A172 (cell line): ENCODE data around the gene DAPL1. TPM values are rescaled to one million over a fixed set of nuclear protein-coding genes. Genes with fewer than 3 reads are reported as not detected.

Experiments
- DNase-seq: peaks from one replicate; pipeline ENCODE4 v3.0.0-alpha.2; 2015; ENCODE audit warnings: low spot score
- total RNA-seq: library from RNA; depleted of rRNA; stranded (reverse); fragments of >200 nt; shearing (Covaris generic); gene quantifications from 2 replicates; pipeline ENCODE4 v1.2.3, GENCODE V29; 2014; rRNA removed

DAPL1 gene, protein sequence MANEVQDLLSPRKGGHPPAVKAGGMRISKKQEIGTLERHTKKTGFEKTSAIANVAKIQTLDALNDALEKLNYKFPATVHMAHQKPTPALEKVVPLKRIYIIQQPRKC
- not detected in 2 replicates for total RNA-seq

DNA sequence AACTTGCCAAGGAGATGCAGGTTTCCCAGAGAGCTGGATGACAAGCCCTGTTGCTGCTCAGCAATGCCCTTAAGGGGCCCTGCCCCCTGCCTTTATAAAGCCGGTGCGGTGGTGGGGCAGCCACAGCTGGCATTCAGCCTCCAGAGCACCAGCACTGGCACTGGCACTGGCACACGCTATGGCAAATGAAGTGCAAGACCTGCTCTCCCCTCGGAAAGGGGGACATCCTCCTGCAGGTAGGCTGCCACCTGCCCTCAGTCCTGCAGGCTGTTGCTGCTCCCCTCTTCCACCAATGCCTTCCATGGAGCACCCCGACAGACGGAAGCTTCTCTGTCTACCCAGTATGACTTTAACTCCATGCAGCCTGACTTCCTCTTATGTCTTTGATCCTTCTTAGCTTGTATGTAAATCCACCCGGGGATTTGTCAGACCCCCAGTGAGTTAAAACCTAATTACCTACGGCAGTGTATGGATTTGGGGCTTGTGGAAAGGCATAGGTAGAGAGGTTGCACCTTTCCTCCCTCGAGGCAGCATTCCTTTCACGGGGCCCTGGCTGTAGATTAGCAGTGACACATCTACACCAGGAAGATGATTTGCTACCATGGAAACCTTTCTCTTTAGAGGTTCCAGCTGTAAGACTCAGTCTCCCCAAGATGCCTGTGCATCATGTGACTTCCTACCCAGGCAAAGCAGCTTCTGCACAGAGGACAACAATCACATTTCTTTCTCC, at the start of gene DAPL1:
Gene DAPL1 (plus strand): TSS at position 123 of the 730 bp plus-strand sequence. CDS start 56 bp downstream, at position 179.
- DNase-seq = peak; percentile 7

DNA sequence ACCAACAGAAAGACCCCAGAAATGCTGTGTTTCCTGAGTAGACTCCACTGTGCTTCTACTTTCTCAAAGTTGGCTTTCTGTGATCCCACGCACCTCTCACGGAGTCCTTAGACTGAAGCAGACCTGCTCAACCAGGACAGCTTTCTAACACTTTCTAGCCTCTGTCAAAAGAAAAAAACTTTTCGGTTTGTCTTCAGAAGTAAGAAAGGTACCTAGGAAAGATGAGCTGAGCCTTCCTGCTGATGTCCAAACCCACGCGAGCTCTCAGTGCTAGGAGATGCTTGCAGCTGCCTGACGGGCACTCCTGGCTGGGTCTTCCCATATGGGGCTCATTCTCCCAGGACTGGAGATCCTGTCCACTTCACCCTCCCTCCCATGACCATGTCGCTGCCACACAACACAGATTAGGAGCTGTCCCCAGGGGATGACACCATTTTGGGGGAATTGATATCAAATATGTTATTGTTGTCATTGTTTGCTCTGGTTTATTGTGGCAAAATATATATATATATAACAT, 49.2 kb upstream of the DAPL1 start:
- DNase-seq = no peak

DNA sequence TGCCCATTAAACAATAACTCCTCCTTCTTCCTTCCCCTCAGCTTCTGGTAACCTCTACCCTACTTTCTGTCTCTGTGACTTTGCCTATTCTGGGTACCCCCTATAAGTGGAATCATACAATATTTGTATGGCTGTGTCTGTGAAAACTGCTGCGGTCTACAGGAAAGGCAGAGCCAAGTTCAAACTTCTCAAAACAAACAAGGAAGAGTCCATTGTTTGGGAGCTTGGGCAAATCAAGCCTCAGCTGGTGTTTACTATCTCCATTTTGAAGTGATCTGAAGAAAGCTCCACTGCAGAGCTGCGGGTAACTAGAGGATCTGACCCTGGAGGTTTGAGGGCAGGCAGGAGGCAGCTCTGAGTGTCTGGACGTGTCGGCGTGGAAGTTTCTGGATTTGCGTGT, 48.6 kb upstream of the DAPL1 start:
- DNase-seq = no peak

DNA sequence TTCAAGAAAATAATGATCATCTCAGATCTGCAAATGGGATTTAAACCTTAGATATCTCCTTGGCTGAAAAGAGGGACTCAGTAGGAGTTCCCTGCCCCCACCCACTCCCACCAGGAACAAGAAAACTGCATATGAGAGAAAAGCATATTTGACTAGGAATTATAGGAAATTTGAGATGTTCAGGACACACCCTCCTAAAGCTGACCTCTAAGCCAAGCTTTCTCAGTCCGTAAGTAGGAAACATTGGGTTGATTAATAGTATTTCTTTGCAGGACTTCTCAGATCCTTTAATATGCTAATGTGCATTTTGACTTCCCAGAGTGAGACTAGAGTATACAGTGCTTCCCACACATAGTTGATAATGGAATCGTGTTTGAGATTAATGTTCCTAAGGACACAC, 47.8 kb upstream of the DAPL1 start:
- DNase-seq = no peak

DNA sequence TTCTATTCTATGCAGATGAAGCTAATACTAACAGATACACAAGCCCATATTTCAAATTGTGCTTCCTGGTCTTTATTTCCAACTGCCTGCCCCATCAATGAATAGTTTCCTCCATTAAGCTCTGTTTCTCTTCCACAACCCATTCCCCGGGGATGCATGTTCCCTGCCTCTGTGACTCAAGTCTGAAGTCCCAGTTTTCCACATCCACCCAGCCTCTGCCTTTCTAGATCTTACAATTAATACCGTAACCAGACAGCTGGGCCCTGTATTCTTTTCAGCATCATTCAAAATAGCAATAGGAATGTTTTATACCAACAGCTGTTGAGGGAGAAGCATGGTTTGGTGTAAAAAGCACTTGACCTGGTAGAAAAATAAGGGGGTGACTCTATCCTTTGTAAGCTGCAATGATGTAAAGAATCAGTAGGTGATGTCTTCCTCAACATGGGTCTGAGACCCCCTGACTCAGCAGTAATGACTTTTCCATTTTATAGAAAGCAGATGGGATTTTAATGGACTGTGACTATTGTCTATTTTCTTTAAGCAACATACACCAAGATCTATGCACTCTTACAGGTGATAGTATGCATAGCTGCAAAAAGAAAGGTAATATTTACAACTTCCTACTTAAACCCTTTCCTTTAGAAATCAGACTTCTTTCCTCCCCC, 46.1 kb upstream of the DAPL1 start:
- DNase-seq = no peak

DNA sequence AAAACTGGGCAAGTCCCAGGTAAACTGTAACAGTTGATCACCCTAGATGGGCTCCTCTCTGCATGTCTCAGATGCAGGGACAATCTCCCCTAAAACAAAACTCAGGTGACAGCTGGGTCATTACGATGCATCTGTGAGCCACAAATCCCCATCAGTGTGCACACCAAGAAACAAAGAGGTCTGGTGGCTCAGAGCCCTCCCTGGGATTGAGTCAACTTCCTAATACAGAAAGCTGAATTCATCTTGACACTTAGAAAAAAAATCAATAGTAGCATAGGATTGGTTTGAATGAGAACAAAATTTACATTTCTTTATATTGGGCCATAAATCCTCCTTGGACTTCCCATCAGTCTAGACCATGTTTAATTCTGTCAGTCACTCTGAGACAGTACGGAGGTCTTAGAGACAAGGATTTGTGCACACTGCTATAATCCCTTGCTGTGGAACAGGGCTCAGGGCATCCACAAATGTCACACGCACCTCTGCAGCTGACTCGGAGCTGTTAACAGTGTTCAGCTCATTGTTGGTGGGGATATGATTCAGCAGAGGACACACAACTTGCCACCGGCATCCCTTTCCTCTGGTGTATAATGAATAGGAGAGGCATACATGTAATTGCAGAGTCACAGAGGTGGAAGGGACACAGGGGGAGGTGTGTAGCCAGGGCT, 44.5 kb upstream of the DAPL1 start:
- no peak for DNase-seq

DNA sequence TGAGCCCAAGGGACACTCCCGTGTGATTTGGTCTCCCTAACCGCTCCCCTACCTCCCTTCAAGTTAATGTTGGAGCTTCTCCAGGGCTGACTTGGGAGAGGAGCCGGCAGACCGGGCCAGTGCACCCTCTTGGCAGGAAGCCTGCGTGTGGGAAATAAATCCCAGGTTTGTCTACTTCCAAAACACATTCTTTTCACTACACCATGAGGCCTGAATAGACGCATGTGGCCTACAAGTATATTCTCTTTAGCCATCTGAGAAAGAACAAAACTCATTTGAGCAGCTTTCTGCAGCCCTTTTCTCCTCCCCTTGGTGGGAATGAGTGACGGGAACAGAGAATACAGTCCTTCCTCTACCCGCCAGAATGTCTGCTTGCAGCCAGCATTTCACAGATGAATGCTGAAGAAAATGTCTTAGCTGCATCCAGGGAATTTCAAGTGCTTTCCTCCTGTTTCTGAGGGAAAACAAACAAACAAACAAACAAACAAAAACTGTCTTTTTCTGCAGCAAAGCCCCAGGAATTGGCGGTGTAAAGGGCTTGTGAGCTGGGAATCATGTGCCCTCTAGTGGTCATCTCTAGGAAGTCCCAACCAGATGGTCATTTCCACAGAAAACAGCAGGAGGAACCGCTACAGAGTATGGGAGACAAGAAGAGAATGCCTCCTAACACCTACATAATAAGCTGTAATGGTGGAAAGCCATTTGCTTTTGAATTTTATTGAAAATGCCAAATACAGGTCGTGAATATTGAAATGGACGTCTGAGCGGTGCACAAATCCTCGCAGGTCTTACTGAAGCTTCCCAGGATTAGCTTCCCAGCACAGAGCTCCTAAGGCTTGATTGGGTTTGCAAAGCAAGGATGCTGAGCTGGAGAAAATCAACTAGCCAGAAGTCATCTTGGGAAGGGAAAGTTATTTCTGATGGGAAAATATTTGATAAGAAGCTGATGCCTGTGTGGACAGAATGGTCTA, 41.2 kb upstream of the DAPL1 start:
- DNase-seq = peak; percentile 69

DNA sequence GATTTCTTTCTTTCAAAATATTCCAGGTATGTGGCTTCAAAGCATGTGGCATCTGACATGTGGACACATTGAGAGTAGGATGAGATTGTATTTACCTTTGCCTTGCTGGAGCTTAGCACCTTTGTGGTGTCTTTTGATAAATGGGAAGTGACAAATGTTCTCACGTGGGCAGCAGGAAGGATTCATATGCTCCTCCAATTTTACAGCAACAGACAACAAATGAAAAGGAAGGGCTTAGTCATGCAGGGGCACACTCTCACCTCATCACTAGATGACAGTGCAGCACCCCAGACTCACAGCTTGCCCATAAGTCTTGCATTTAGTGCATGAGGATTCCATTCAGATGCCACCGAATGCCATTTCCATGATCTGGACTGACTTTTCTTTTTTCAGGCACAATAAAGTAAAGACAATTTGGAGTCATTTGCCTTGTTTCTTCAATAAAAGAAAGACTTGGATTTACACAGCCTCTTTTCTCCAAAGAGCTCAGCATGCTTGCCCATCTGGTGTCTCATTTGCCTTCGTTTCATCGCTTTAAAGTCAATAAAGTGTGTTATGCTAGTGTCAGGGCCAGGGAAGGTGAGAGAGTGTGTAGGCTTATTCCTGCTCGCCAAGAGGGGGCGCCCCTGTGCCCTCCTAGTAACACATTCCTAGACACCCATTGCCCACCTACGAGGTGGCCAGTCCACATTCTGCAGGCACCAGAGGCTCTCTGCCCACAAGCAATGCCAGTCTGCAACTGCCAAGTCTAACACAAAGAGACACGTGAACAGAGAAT, 39.6 kb upstream of the DAPL1 start:
- peak; percentile 11 for DNase-seq

DNA sequence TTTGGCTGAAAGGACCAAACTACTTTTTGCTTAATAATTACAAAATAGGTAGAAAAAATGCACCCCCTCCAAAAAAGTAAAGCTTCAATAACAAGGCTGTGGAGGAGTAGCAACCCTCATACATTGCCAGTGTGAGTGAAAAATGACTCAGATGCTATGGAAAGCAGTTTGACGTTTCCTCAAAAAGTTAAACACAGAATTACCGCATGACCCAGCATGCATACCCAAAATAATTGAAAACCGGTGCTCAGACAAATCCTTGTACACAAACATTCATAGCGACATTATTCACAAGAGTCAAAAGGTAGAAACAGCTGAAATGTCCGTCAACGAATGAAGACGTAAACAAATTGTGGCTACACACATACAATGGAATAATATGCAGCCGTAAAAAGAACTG, 38.8 kb upstream of the DAPL1 start:
- DNase-seq = no peak

DNA sequence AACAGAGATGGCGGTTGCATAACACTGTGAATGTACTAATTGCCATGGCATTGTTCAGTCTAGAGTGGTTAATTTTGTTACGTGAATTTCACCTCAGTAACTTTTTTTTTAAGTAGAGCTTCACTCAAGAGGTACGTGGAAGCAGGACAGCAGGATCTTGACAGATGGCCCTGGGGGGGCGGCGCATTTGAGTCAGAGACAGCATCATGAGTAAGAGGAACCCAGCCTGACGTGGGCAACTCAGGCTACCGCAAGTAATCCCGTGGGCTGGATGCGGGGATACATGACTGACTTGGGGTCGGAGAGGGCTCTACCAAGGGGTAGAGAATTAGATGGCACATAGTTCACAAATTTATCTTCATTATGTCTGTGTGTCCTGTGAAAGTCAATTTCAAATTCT, 38.1 kb upstream of the DAPL1 start:
- no peak for DNase-seq

DNA sequence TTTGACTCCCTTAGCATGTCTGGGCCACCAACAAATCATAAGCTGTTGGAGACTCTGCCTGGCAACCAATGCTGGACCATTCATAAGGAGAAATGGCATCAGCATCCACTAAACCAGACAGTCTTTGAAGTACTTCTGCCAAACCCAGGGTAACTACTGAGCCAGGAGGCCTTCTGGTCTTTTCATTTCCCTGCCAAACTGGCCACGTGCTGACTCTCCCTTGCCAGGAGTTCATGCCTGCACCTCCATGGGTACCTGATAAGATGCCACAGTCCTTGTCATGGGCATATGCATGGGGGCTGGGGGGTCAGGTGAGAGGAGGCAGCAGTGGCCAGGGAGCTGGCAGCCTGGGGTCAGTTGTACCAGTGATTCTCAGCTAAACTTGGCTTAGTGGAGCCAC, 34.2 kb upstream of the DAPL1 start:
- DNase-seq = no peak

DNA sequence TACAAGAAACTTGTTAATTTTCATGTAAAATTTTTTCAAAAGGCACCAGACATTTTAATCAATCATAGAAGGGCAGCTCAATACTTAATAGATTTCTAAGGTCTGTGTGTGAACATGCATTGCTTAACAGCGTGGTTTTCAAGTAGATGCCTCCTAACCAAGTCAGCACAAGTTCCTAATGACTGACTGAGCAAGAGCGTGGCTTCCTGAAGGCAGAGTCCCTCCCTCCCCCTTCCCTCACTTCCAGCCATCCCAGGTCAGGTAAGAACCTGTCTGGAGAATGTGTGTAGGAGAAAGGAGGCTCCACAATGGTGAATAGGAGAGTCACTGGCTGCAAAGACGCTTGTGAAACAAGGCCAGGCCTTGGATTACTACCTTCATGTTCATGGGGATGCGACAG, 33.5 kb upstream of the DAPL1 start:
- no peak for DNase-seq

DNA sequence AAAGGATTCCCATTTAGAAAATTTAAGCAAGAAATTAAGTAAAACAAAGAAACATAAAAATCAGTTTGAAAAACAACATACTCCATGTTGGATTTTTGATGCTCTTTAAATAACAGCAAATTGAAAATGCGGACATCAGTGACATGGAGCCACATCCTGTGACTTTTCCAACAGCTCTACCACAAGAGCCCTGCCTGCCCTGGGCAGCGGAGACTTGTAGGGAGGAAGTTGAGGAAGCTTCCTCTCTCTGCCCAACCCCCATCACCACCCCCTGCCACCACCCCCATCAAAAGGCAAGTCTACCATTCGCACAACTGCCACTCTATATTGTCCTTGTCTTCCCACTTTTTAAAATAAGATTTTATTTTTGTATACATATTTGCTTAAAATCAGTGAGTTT, 32.8 kb upstream of the DAPL1 start:
- DNase-seq = no peak

DNA sequence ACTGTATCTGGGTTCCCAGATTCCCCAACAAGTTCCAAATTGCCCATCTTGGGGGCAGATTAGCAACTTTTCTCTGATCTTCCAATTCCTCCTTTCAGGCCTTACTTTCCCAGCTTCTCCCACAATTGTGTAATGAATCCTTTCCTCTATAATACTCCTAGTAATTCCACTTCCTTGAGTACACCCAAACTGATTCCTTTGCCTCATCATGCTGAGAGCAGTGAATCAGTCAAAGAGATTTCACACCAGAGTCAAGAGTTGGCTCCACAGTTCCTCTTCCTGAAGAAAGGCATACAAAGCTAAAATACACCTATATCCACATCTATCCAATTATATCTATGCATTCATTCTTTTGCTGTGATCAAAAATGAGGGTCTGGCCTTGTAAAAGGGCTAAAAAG, 28.6 kb upstream of the DAPL1 start:
- DNase-seq = no peak

DNA sequence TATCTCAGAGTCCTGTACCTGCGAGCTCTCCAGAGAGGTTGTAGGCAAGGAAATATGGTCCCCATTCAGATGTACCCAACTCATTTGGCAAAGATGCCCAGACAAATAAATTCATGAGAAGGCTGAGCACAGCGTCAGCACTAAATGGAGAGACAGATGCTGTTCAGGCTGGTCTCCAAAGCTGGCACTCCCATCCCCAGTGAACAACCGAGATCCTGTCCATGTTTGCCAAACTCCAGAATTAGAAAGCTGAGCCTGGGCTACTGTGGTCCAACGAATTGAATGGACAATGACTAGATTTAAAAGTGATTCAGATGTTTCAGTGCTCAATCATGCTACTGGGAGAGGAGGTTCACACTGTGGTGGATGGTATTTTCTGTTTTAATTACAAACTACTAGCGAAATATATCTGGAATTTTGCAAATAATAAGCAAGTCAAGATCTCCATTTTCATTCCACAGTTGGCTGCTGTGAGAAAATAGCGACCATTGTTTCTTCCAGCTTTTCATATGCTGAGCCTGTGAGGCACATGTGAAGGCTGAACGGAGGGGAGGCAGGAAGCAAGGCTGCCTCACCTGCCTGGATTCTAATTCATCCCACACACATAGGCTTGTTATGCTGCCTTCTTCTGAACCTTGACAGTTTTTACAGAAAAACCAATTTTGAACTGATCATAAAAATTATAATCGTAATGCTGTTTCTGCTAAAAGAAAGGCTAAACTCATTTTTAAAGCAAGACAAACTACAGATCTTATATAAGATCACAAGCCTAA, 22.6 kb upstream of the DAPL1 start:
- no peak for DNase-seq

DNA sequence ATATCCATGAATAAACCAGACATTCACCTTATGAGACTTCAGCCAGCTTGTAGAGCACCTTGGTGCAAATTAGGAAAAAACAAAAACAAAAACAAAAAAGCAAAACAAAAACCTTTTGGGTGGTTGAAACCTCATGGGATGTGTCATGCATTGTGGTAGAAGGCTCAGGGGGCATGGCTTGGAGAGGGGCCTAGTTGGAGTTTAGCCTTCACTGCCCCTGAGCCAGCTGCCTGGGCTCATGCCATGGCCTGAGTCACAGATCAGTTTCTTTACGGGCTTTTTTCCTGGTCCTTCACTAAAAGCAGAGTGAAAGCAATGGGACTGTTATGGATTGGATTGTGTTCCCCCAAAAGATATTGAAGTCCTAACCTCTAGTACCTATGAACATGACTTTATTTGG, 22.0 kb upstream of the DAPL1 start:
- DNase-seq = peak; percentile 18

DNA sequence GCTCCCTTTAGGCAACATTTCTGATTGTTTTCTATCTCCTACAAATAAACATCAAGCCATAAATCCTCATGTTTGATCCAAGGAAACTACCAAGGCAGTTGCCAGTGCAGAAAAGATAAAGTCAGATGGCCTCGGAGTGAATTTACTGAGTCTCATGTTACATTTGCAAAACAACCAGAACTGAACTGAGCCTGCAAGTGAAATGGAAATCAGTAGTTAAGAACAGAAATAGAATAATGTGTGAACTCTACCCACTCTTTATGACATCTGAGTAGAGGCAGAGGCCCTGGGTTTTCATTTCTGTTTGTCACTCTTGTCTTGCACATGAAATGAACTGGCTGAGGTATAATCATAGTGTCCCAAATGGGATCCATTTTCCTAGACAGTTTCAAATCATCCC, 20.4 kb upstream of the DAPL1 start:
- no peak for DNase-seq

DNA sequence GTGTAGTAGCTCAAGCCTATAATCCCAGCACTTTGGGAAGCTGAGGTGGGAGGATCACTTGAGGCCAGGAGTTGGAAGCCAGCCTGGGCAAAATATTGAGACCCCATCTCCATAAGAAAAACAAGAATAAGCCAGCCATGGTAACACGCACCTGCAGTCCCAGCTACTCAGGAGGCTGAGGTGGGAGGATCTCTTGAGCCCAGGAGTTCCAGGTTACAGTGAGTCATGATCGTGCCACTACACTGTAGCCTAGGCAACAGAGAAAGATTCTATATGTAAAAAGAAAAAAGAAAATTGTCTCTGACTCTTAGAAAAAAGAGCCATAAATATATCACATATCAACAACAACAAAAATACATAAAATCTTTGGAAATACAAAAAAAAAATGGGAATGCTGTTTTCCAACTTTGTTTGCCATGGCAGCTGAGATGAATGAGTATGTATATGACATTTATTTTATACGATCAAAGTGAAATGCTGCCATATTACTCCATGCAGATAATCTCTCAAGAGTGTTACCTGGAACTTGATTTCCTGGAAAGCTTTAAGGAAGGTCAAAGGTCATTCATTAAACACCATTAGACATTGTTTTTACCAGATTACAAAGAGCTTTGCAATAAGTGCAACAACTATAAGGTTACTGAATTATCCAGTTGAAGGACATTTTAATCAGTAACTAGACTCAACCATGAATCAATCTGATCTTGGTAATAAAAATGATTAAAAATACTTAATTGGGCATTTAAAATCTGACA, 19.7 kb upstream of the DAPL1 start:
- DNase-seq = no peak

DNA sequence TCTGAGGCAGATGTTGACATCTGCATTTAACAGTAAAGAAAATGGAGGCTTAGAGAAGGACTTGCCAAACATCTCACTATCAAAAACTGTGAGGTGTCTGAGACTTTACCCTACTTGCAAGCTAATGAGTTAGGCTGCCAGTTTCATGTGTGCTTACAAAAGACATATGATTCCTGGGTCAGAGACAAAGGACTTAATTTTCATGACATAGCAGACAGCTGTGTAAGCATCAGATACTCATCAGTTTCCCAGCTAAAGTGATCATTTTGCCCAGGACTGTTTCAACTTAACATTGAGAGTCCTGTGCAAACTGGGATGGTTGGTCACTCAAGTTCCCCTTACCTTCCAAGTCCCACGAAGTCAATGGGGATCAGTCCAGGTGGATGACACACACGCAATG, 18.9 kb upstream of the DAPL1 start:
- DNase-seq = no peak
